ENCODE data around the gene MGAT4A. TPM values are rescaled to one million over a fixed set of nuclear protein-coding genes. Genes with fewer than 3 reads are reported as not detected.

Gene MGAT4A
- total and polyA plus RNA-seq, 2 of the 13 experiments (the other 11 are each of a cell fraction or from before 2014, with no cell fraction given) = 47.2 to 90.9 TPM

- H3K4me2 ChIP-seq (ENCODE audit: low read depth, low read length) = no peak overlapping the region
Measured at GRCh38 chr2:98737848-98738247, 6.9 kb upstream of the MGAT4A start.

More at GRCh38 chr2:98737848-98738247, 6.9 kb upstream of the MGAT4A start:
- no peak for DNase-seq (ENCODE audit: low spot score)
- WGBS (ENCODE audit: low lambda C conversion rate) = 76% methylated on average over 4 of the region's 4 CpGs
- Histone ChIP-seq H3K4me1 (ENCODE audit: insufficient read depth, low read length) (peaks cover 77% of the 10 kb centered on the region), H3K27ac (ENCODE audit: extremely low read length, insufficient read depth, low read length) (no peak overlapping the region), H2AFZ (ENCODE audit: low read length) (no peak overlapping the region), H3K9ac (ENCODE audit: insufficient read depth, low read depth, low read length) (no peak overlapping the region), H4K20me1 (ENCODE audit: insufficient read depth, low read length) (no peaks in the 10 kb centered on the region), H3K36me3 (replicated peaks in 1 of 2; ENCODE audit: control insufficient read depth in 1 of 2, insufficient read depth in 2 of 2, low read length in 2 of 2) (no peaks in the 10 kb centered on the region), H3K79me2 (ENCODE audit: insufficient read depth, low read length) (peaks cover under 1% of the 10 kb centered on the region), H3K9me3 (ENCODE audit: low read length) (no peaks in the 10 kb centered on the region), H3K27me3 (ENCODE audit: control insufficient read depth in 1 of 2, insufficient read depth in 2 of 2, low read length in 2 of 2) (no peaks in the 10 kb centered on the region), H3K4me3 (replicated peaks in 1 of 3; ENCODE audit: insufficient read depth in 1 of 3, low read depth in 2 of 3, low read length in 3 of 3) (no peak overlapping the region)
- ATAC-seq = no peak
- BruUV-seq (replicated peaks) = no TSS peak
- POLR2A ChIA-PET = interaction anchor here (2.1 kb wide), 1 partner anchor 58 kb away, joined by 5 read pairs; no protein-coding TSS in a partner anchor
- in situ Hi-C loops (cut with HindIII; ENCODE audit: extremely low pct_ligation_motif_present, low pct_unique_long_range_greater_than_20kb) (no loop called here), intact Hi-C loops (cut with micrococcal nuclease; ENCODE audit: unreplicated experiment) (no loop called here)
- TF ChIP-seq MYPOP (CRISPR knock-in tag; IDR thresholded peaks at IDR 0.05) (no peak), TGIF2 (CRISPR knock-in tag; IDR thresholded peaks at IDR 0.05) (no peak), TARDBP (CRISPR knock-in tag; IDR thresholded peaks at IDR 0.05) (no peak), ZBTB14 (CRISPR knock-in tag; IDR thresholded peaks at IDR 0.05) (no peak), GABPA (IDR thresholded peaks at IDR 0.05; ENCODE audit: low read depth, low read length) (no peak), GABPA (CRISPR knock-in tag; IDR thresholded peaks at IDR 0.05; ENCODE audit: low read depth) (no peak), ZFP36L2 (CRISPR knock-in tag; IDR thresholded peaks at IDR 0.05) (no peak), PAWR (CRISPR knock-in tag; IDR thresholded peaks at IDR 0.05; ENCODE audit: borderline replicate concordance) (no peak)
- no peak for FAIRE-seq
- CTCF ChIA-PET (ENCODE audit: low intra/inter-chr PET ratio, low total read pairs) = no interaction called here
